CD8-positive, alpha-beta memory T cell (primary cell): ENCODE measurements around the gene QRICH1. TPM values are rescaled to one million over a fixed set of nuclear protein-coding genes. Genes with fewer than 3 reads are reported as not detected.

ENCODE experiments used
- CTCF ChIA-PET: fragments of 350-600 bp; sonication (Branson Sonifier 250); formaldehyde crosslinking; loops from one replicate; lab custom pipeline; 2021; ENCODE audit warnings: antibody characterized with exemption; lab: Charles Lee
- POLR2A ChIA-PET: fragments of 350-600 bp; sonication (Branson Sonifier 250); formaldehyde crosslinking; loops from one replicate; lab custom pipeline; 2021; ENCODE audit warnings: antibody characterized with exemption; lab: Charles Lee
- DNase-seq, 5 donors: peaks; one replicate each; pipeline versions ENCODE4 v3.0.0 to v3.0.0-alpha.2; 2020 to 2022; ENCODE audit warnings: mixed read lengths in 1 of 5
- H3K27ac ChIP-seq: one replicate; pipeline ENCODE4 v1.7.0; 2013; ENCODE audit warnings: low read depth, mild to moderate bottlenecking, low read length, moderate library complexity
- H3K27me3 ChIP-seq: 2 replicates; pipeline ENCODE4 v1.7.0; 2013; ENCODE audit warnings: low read length, mild to moderate bottlenecking; ENCODE audit not compliant: insufficient read depth, poor library complexity, severe bottlenecking
- H3K36me3 ChIP-seq: 2 replicates; pipeline ENCODE4 v1.7.0; 2013; ENCODE audit warnings: mild to moderate bottlenecking, low read length, moderate library complexity; ENCODE audit not compliant: insufficient read depth
- H3K4me1 ChIP-seq: 2 replicates; pipeline ENCODE4 v1.7.0; 2013; ENCODE audit warnings: mild to moderate bottlenecking, low read length, moderate library complexity; ENCODE audit not compliant: insufficient read depth
- H3K4me3 ChIP-seq: 2 replicates; pipeline ENCODE4 v1.7.0; 2013; ENCODE audit warnings: mild to moderate bottlenecking, low read length
- H3K9me3 ChIP-seq: 2 replicates; pipeline ENCODE4 v1.7.0; 2013; ENCODE audit warnings: mild to moderate bottlenecking, low read length
- H3K27ac Mint-ChIP-seq, 8 donors: one replicate each; pipeline ENCODE4 v1.8.0; 2020 to 2021; ENCODE audit warnings: mixed read lengths in 8 of 8, mild to moderate bottlenecking in 6 of 8, inconsistent platforms in 3 of 8, moderate library complexity in 3 of 8
- H3K27me3 Mint-ChIP-seq, 2 donors: one replicate each; pipeline ENCODE4 v1.8.0; 2020 to 2021; ENCODE audit warnings: mixed read lengths in 2 of 2, mild to moderate bottlenecking in 1 of 2, moderate library complexity in 1 of 2
- H3K36me3 Mint-ChIP-seq, 3 donors: one replicate each; pipeline ENCODE4 v1.8.0; 2020 to 2021; ENCODE audit warnings: mixed read lengths in 3 of 3, inconsistent platforms in 1 of 3, mild to moderate bottlenecking in 1 of 3
- H3K4me1 Mint-ChIP-seq, 3 donors: one replicate each; pipeline ENCODE4 v1.8.0; 2020 to 2021; ENCODE audit warnings: mixed read lengths in 3 of 3, inconsistent platforms in 1 of 3, mild to moderate bottlenecking in 1 of 3
- H3K4me3 Mint-ChIP-seq, 7 donors: one replicate each; pipeline ENCODE4 v1.8.0; 2020 to 2021; ENCODE audit warnings: mixed read lengths in 7 of 7, mild to moderate bottlenecking in 6 of 7, moderate library complexity in 4 of 7, inconsistent platforms in 2 of 7
- H3K9me3 Mint-ChIP-seq, 5 donors: one replicate each; pipeline ENCODE4 v1.8.0; 2020 to 2022; ENCODE audit warnings: mixed read lengths in 5 of 5, mild to moderate bottlenecking in 3 of 5, moderate library complexity in 2 of 5, inconsistent platforms in 1 of 5
- polyA plus RNA-seq: library from polyadenylated mRNA; unstranded; fragments of 300-500 nt; fragmentation: Illumina TruSeq; gene quantifications from one replicate; pipeline ENCODE4 v1.2.3, GENCODE V29; 2021
- total RNA-seq, 2 experiments: library from RNA; stranded (reverse); gene quantifications; one replicate each; pipeline ENCODE4 v1.2.3, GENCODE V29; 2021

The QRICH1 gene
- total and polyA plus RNA-seq, 3 experiments from 2014 or later, result 30.5 to 134 (median 122) TPM

GRCh38 chr3:49021213-49021812 is 72.6 kb downstream of the QRICH1 start:
- peak; percentile 97 to 99 (median 98) for DNase-seq
- peaks cover 0 to 56% (median 10%) of the 10 kb centered on the region in 3 donors for H3K36me3 Mint-ChIP-seq
- Histone ChIP-seq H3K4me3 (peak overlapping the region; percentile 95), H3K36me3 (peaks cover 22% of the 10 kb centered on the region), H3K9me3 (no peaks in the 10 kb centered on the region), H3K27ac (peak overlapping the region; percentile 99), H3K4me1 (peaks cover 38% of the 10 kb centered on the region), H3K27me3 (no peaks in the 10 kb centered on the region)
- POLR2A ChIA-PET, result interaction anchor here (0.5 to 4.6 kb wide), 10 partner anchors 8 to 1329 kb away, joined by 3 to 79 read pairs (median 6); partner anchors contain the start of genes NPRL2, P4HTM, QRICH1 and RHOA
- CTCF ChIA-PET, result interaction anchor here (0.8 to 7.7 kb wide), 18 partner anchors 10 to 328 kb away, joined by 3 to 121 read pairs (median 5); partner anchors contain the start of genes KLHDC8B, P4HTM, QARS1 and QRICH1
- H3K4me1 Mint-ChIP-seq, result peaks cover 30 to 65% (median 36%) of the 10 kb centered on the region in 3 donors
- peak overlapping the region; percentile 91 to 97 (median 95) for H3K4me3 Mint-ChIP-seq
- H3K27me3 Mint-ChIP-seq, result peaks cover 0 to 2% of the 10 kb centered on the region in 2 donors
- H3K9me3 Mint-ChIP-seq, result no peaks in the 10 kb centered on the region
- peak overlapping the region; percentile 95 to 99 (median 96) for H3K27ac Mint-ChIP-seq

GRCh38 chr3:49020330-49021212 is 73.3 kb downstream of the QRICH1 start:
- Histone ChIP-seq H3K27me3 (no peaks in the 10 kb centered on the region), H3K27ac (peak overlapping the region; percentile 99), H3K36me3 (peaks cover 18% of the 10 kb centered on the region), H3K9me3 (no peaks in the 10 kb centered on the region), H3K4me1 (peaks cover 38% of the 10 kb centered on the region), H3K4me3 (peak overlapping the region; percentile 95)
- peak in 2 of 5 donors; percentile 27 to 48 for DNase-seq
- peak overlapping the region; percentile 91 to 97 (median 95) for H3K4me3 Mint-ChIP-seq
- H3K27ac Mint-ChIP-seq, result peak overlapping the region; percentile 65 to 98 (median 95)
- peaks cover 0 to 2% of the 10 kb centered on the region in 2 donors for H3K27me3 Mint-ChIP-seq
- ChIA-PET CTCF (interaction anchor here (0.7 to 7.7 kb wide), 9 partner anchors 9 to 73 kb away, joined by 3 to 121 read pairs (median 9); partner anchors contain the start of genes IMPDH2, P4HTM, QRICH1 and WDR6), POLR2A (interaction anchor here (0.6 to 4.6 kb wide), 5 partner anchors 12 to 82 kb away, joined by 4 to 79 read pairs (median 35); partner anchors contain the start of genes P4HTM, QRICH1 and WDR6)
- H3K36me3 Mint-ChIP-seq, result peaks cover 0 to 56% (median 10%) of the 10 kb centered on the region in 3 donors
- peaks cover 28 to 59% (median 32%) of the 10 kb centered on the region in 3 donors for H3K4me1 Mint-ChIP-seq
- H3K9me3 Mint-ChIP-seq, result no peaks in the 10 kb centered on the region

GRCh38 chr3:49019941-49020329 is 73.9 kb downstream of the QRICH1 start:
- Mint-ChIP-seq H3K9me3 (no peaks in the 10 kb centered on the region), H3K36me3 (peaks cover 0 to 56% (median 14%) of the 10 kb centered on the region in 3 donors), H3K27me3 (peaks cover 0 to 2% of the 10 kb centered on the region in 2 donors), H3K4me1 (peaks cover 26 to 52% (median 29%) of the 10 kb centered on the region in 3 donors), H3K4me3 (peak overlapping the region; percentile 80 to 97 (median 93)), H3K27ac (peak overlapping the region; percentile 65 to 95 (median 80))
- Histone ChIP-seq H3K4me3 (peak overlapping the region; percentile 95), H3K36me3 (peaks cover 17% of the 10 kb centered on the region), H3K9me3 (no peaks in the 10 kb centered on the region), H3K4me1 (peaks cover 38% of the 10 kb centered on the region), H3K27ac (peak overlapping the region; percentile 99), H3K27me3 (no peaks in the 10 kb centered on the region)
- CTCF ChIA-PET, result interaction anchor here (0.7 to 7.7 kb wide), 4 partner anchors 9 to 31 kb away, joined by 3 to 121 read pairs (median 36); partner anchors contain the start of genes IMPDH2, P4HTM and WDR6
- POLR2A ChIA-PET, result interaction anchor here (0.6 to 3.9 kb wide), 5 partner anchors 9 to 82 kb away, joined by 4 to 79 read pairs (median 19); partner anchors contain the start of genes IMPDH2, QRICH1 and WDR6
- no peak for DNase-seq

DNA sequence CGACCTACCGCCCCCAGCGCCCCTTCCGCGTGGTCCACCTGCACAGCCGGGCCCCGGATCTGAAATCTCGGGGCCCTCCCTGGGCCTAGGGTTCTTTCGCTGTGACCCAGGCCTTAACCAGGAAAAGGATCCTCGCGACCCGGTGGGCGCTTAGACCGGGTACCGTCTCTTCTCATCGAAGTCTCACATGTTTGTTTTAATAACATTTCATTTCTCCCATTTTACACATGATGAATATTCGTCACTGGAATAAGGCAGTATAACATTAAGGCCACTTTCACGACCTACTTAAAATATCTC is 75.2 kb downstream of the QRICH1 start:
- CTCF ChIA-PET, result interaction anchor here (1.1 to 6.6 kb wide), 4 partner anchors 10 to 30 kb away, joined by 3 to 67 read pairs (median 12); partner anchors contain the start of genes IMPDH2, P4HTM and WDR6

GRCh38 chr3:49017971-49018706 is 75.7 kb downstream of the QRICH1 start, which contains the start of gene DALRD3:
Gene DALRD3, minus strand, starts transcription at chr3:49018580. Its CDS starts 16 bp downstream, at chr3:49018564.
- Mint-ChIP-seq H3K36me3 (peaks cover 0 to 56% (median 6%) of the 10 kb centered on the region in 3 donors), H3K27ac (peak within 1 kb of the TSS; percentile 70 to 95 (median 92)), H3K4me1 (peaks cover 22 to 47% (median 26%) of the 10 kb centered on the region in 3 donors), H3K4me3 (peak within 1 kb of the TSS; percentile 84 to 97 (median 93)), H3K9me3 (no peaks in the 10 kb centered on the region), H3K27me3 (peaks cover 0 to 2% of the 10 kb centered on the region in 2 donors)
- peaks cover 35% of the 10 kb centered on the region for H3K4me1 ChIP-seq
- ChIA-PET CTCF (interaction anchor here (1.1 to 6.6 kb wide), 4 partner anchors 9 to 29 kb away, joined by 3 to 67 read pairs (median 12); partner anchors contain the start of genes IMPDH2, P4HTM and WDR6), POLR2A (interaction anchor here (0.6 to 3.8 kb wide), 6 partner anchors 11 to 170 kb away, joined by 3 to 48 read pairs (median 10); partner anchors contain the start of genes IMPDH2, QRICH1 and WDR6)
- H3K9me3 ChIP-seq, result no peaks in the 10 kb centered on the region
- H3K4me3 ChIP-seq, result peak within 1 kb of the TSS; percentile 83
- no peaks in the 10 kb centered on the region for H3K27me3 ChIP-seq
- DNase-seq, result peak; percentile 43 to 74 (median 63)
- H3K36me3 ChIP-seq, result peaks cover 12% of the 10 kb centered on the region
- H3K27ac ChIP-seq, result peak within 1 kb of the TSS; percentile 99

More for the DNA sequence above, 75.2 kb downstream of the QRICH1 start:
- peak overlapping the region; percentile 89 for H3K27ac ChIP-seq
- H3K36me3 Mint-ChIP-seq, result peaks cover 0 to 55% (median 8%) of the 10 kb centered on the region in 3 donors
- POLR2A ChIA-PET, result interaction anchor here (0.6 to 3.8 kb wide), 5 partner anchors 10 to 171 kb away, joined by 3 to 48 read pairs (median 11); partner anchors contain the start of genes IMPDH2 and WDR6
- peaks cover 38% of the 10 kb centered on the region for H3K4me1 ChIP-seq
- peak overlapping the region; percentile 70 to 95 (median 90) for H3K27ac Mint-ChIP-seq
- no peaks in the 10 kb centered on the region for H3K27me3 ChIP-seq
- H3K27me3 Mint-ChIP-seq, result peaks cover 0 to 2% of the 10 kb centered on the region in 2 donors
- H3K4me3 ChIP-seq, result peak overlapping the region; percentile 83
- peaks cover 24 to 49% (median 29%) of the 10 kb centered on the region in 3 donors for H3K4me1 Mint-ChIP-seq
- no peak for DNase-seq
- H3K9me3 Mint-ChIP-seq, result no peaks in the 10 kb centered on the region
- peak overlapping the region; percentile 84 to 97 (median 88) for H3K4me3 Mint-ChIP-seq
- H3K36me3 ChIP-seq, result peaks cover 12% of the 10 kb centered on the region
- H3K9me3 ChIP-seq, result no peaks in the 10 kb centered on the region

- peak overlapping the region; percentile 68 to 91 (median 78) for H3K27ac Mint-ChIP-seq
Measured at GRCh38 chr3:49017229-49017970, 76.5 kb downstream of the QRICH1 start.

More at GRCh38 chr3:49017229-49017970, 76.5 kb downstream of the QRICH1 start:
- no peaks in the 10 kb centered on the region for H3K27me3 ChIP-seq
- peaks cover 0 to 2% of the 10 kb centered on the region in 2 donors for H3K27me3 Mint-ChIP-seq
- H3K27ac ChIP-seq, result peak overlapping the region; percentile 89
- peak overlapping the region; percentile 80 to 97 (median 86) for H3K4me3 Mint-ChIP-seq
- H3K36me3 Mint-ChIP-seq, result peaks cover 0 to 57% (median 5%) of the 10 kb centered on the region in 3 donors
- no peak for DNase-seq
- H3K9me3 ChIP-seq, result no peaks in the 10 kb centered on the region
- POLR2A ChIA-PET, result interaction anchor here (1.0 to 3.8 kb wide), 4 partner anchors 10 to 77 kb away, joined by 4 to 48 read pairs (median 15); partner anchors contain the start of genes IMPDH2, QRICH1 and WDR6
- peaks cover 28% of the 10 kb centered on the region for H3K4me1 ChIP-seq
- peak overlapping the region; percentile 83 for H3K4me3 ChIP-seq
- H3K36me3 ChIP-seq, result peaks cover 12% of the 10 kb centered on the region
- CTCF ChIA-PET, result interaction anchor here (1.1 to 6.6 kb wide), 5 partner anchors 9 to 29 kb away, joined by 3 to 67 read pairs (median 11); partner anchors contain the start of genes IMPDH2, P4HTM and WDR6
- no peaks in the 10 kb centered on the region for H3K9me3 Mint-ChIP-seq
- peaks cover 17 to 42% (median 23%) of the 10 kb centered on the region in 3 donors for H3K4me1 Mint-ChIP-seq
